Bronchial epithelial cell (primary cell): ENCODE measurements around the gene ADPRHL1. TPM values are rescaled to one million over a fixed set of nuclear protein-coding genes. Genes with fewer than 3 reads are reported as not detected.
"Not testable (repeated sequence)": the region's sequence is repeated elsewhere in the genome, so short reads cannot be mapped to it uniquely, and the experiment has no call there.

Experiments
- DNase-seq: peaks from one replicate; pipeline ENCODE4 v3.0.0-alpha.2; 2010; ENCODE audit warnings: low read depth
- FAIRE-seq: peaks from 2 replicates; lab custom pipeline; 2011; peaks lifted over from hg19 to GRCh38; lab: Jason Lieb, UNC
- H3K27me3 ChIP-seq: 2 replicates; pipeline ENCODE4 v1.5.1; 2011; ENCODE audit warnings: low read length; ENCODE audit not compliant: control insufficient read depth, insufficient read depth
- H3K36me3 ChIP-seq: 2 replicates; pipeline ENCODE4 v1.5.1; 2011; ENCODE audit warnings: low read length; ENCODE audit not compliant: control insufficient read depth, insufficient read depth
- H3K4me3 ChIP-seq: 2 replicates; pipeline ENCODE4 v1.5.1; 2011; ENCODE audit warnings: mild to moderate bottlenecking, low read depth, low read length, control low read depth
- CTCF ChIP-seq: IDR thresholded peaks from 2 replicates; pipeline ENCODE4 v1.5.1; 2011; ENCODE audit warnings: mild to moderate bottlenecking, moderate library complexity, low read length, control low read depth, inconsistent platforms; ENCODE audit not compliant: insufficient read depth, severe bottlenecking
- total RNA-seq: library from RNA; depleted of rRNA; stranded (reverse); fragments of >200 nt; gene quantifications from 2 replicates; pipeline ENCODE4 v1.2.1, GENCODE V29; 2014

Gene ADPRHL1
- total RNA-seq, 1 donor from 2014 or later, result 0.26 TPM

GRCh38 chr13:113475911-113476310, 22.6 kb upstream of the ADPRHL1 start:
- TF ChIP-seq CTCF, result no peak
- Histone ChIP-seq H3K27me3 (no peaks in the 10 kb centered on the region), H3K4me3 (no peak overlapping the region), H3K36me3 (peaks cover 11% of the 10 kb centered on the region)
- no peak for DNase-seq
- peak; percentile 62 for FAIRE-seq

GRCh38 chr13:113475280-113475679, 22.0 kb upstream of the ADPRHL1 start:
- no peak for DNase-seq

GRCh38 chr13:113474179-113474578, 20.9 kb upstream of the ADPRHL1 start:
- peaks cover 9% of the 10 kb centered on the region for H3K36me3 ChIP-seq
- DNase-seq (no peak), FAIRE-seq (no peak)
- no peaks in the 10 kb centered on the region for H3K27me3 ChIP-seq
- TF ChIP-seq CTCF, result no peak
- H3K4me3 ChIP-seq, result no peak overlapping the region

More at GRCh38 chr13:113475280-113475679, 22.0 kb upstream of the ADPRHL1 start:
- FAIRE-seq, result peak; percentile 84
- Histone ChIP-seq H3K27me3 (no peaks in the 10 kb centered on the region), H3K4me3 (no peak overlapping the region), H3K36me3 (peaks cover 11% of the 10 kb centered on the region)
- no peak for TF ChIP-seq CTCF

GRCh38 chr13:113472355-113473025, 19.2 kb upstream of the ADPRHL1 start:
- no peaks in the 10 kb centered on the region for H3K27me3 ChIP-seq
- no peak overlapping the region for H3K4me3 ChIP-seq
- DNase-seq (no peak), FAIRE-seq (no peak)
- TF ChIP-seq CTCF, result no peak
- peaks cover 6% of the 10 kb centered on the region for H3K36me3 ChIP-seq

- no peak for TF ChIP-seq CTCF
- Histone ChIP-seq H3K27me3 (no peaks in the 10 kb centered on the region), H3K4me3 (no peak overlapping the region), H3K36me3 (peaks cover 6% of the 10 kb centered on the region)
- FAIRE-seq (no peak), DNase-seq (no peak)
These were observed 18.6 kb upstream of the ADPRHL1 start for GRCh38 chr13:113471844-113472243.

GRCh38 chr13:113470635-113471163, 17.4 kb upstream of the ADPRHL1 start:
- DNase-seq, H3K36me3 ChIP-seq, H3K4me3 ChIP-seq, H3K27me3 ChIP-seq: not testable (repeated sequence)
- peak; percentile 58 for FAIRE-seq
